HG02870 (cell line): ENCODE data around the gene PSMB5.

Experiments used
- ATAC-seq: cut with Tn5 transposase; IDR thresholded peaks from one replicate; pipeline ENCODE4 v1.9.1; 2021; ENCODE audit warnings: mild to moderate bottlenecking, moderate library complexity; ENCODE audit not compliant: unreplicated experiment

The PSMB5 gene

DNA sequence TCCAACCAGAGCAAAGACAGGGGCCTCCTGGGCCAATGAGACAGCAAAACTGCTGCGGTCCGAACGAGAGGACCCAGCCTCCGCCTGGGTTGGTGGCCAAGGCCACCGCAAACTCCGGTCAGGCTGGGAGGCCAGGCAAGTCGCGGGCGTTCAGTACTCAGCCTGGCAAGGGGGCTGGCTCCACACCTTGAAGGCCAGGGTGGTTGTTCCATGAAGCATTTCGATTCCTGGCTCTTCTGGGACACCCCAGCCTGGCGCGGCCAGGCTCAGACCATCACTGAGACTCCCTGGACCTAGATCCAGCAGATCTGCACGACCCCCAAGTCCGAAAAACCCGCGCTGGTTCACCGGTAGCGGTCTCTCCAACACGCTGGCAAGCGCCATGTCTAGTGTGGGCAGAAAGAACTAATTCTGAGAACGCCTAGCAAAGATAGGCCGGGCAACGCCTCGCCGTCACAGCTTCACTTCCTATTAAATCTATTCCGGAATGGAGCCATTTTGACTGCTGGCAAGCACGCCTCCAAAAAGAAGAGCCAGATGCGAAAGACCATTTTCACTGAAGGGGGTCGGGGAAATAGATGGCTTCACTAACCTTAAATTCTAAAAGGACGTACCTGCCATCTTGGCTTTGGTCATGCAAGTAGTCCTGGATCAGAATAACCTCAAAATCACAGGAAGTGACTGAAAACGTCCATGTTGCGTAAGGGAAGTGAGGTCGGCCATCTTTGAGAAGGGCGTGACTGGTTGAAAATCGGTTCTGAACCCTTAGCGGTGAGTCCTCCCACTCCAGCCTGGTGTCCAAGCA is at the start of gene PSMB5:
Gene PSMB5, minus strand, starts transcription at position 403 of the 805 bp plus-strand sequence. Its CDS starts 19 bp downstream, at position 384.
- ATAC-seq, result peak; percentile 95

GRCh38 chr14:23080474-23080873 is 45.8 kb upstream of the PSMB5 start:
- ATAC-seq, result no peak

GRCh38 chr14:23079716-23080115 is 45.0 kb upstream of the PSMB5 start:
- ATAC-seq, result no peak

GRCh38 chr14:23078692-23079116 is 44.0 kb upstream of the PSMB5 start:
- ATAC-seq, result no peak

- no peak for ATAC-seq
Measured at GRCh38 chr14:23077962-23078361, 43.3 kb upstream of the PSMB5 start.

DNA sequence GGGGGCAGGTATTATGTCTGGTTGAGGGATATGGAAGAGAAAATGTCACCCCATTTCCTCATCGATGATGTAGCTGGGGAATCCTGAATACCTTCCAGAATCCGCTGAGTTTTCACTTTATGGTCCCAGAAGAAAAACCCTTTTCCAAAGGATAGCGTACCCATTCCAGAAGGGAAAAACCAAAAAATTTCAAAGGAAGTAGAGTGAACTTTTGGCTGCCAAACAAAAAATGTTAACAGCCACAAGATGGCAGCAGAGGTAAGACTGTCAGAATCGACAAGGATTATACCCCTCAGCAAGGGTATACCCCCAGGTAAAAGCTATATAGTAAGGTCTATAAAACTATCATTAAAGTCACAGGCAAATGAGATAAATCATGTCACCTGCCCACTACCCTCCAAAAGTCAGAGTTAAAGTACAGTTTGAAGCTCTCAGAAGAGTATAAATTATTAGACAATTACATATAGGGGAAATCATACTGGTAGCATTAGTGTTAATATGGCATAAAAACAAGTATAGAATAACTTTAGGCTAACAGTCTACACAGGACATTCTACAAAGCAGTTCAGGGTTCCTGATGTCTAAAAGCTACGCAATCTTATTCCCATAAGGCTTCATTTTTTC is 42.2 kb upstream of the PSMB5 start:
- ATAC-seq, result no peak

GRCh38 chr14:23074906-23075305 is 40.2 kb upstream of the PSMB5 start:
- ATAC-seq, result no peak

GRCh38 chr14:23071921-23072539 is 37.3 kb upstream of the PSMB5 start:
- ATAC-seq, result no peak

DNA sequence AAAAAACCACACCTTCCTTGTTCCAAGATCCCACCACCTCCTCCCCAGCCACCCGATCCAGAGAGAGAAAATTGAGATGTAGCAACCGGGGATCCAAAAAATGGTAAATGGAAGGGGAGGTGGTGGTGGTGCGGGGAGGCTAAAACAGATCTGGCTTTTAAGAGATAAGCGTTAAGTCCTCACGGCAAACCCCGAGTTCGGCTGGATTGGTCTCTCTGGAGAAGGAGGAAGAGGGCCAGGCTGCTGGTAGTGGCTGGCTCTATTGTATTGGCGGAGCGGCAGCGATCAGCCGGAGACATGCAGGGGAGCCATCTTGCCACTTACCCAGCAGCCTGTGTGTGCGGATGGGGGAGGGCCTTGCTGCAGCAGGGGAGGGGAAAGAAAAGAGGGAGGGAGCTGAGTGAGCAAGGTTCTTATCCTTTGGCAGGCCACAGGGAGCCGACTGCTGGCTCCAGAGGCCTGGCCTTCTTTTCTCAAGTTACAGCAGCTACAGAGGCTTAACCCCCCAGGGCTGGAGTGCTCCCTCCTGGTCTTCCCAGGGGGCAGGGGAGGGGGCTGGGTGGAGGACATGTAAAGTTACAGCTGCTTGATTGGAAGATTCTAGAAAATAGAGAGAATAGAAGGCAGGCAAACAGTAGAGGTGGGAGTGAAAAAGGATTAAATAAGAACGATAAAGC is 36.7 kb upstream of the PSMB5 start:
- ATAC-seq, result peak; percentile 85

GRCh38 chr14:23070262-23071129 is 35.8 kb upstream of the PSMB5 start:
- ATAC-seq, result no peak

DNA sequence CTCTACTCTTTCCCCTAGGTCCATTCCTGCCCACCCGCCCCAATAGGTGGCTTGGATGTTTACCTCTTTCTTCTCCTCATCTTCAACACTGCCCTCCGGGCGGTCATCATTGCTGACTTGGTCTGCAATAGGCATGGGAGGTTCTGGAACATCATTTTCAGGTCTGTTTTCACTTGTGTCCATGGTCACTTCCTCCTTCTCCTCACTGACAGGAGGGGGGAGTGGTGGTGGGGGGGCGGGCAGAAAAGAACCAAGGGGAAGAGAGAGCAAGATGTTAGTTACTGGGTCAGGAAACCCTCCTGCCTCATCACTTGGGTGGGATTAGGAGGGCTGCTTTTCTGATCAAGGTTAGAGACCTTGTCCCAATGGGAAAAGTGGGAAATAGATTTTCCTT is 34.7 kb upstream of the PSMB5 start:
- no peak for ATAC-seq

DNA sequence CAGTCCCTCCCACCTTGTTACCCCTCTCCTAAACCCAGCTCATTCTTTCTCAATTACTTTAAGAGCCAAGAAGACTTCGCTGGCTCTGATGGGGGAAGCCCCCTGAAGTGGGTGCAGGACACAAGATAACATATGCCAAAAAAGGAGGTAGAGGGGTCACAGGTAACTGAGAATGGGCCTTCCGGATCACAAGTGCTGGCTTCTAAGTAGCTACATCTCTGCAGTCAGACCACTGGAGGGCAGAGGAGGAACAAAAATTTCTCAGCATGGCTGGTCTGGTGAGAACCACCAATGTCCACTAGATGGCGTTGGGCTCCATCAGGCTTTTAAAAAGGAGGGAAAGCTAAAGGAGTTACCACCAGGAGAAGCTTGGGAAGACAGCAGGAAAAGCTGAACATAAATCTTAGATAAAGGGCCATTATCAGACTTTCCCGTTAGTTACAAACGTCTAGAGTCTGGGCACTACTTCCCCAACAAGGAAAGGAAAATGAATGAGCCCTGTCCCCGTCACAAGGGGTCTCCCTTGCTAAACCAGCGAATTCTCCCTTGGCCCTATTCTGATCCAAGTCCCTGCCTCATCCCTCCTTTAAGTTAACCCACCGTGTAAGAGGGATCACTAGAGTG is 34.2 kb upstream of the PSMB5 start:
- ATAC-seq, result peak; percentile 47

- ATAC-seq, result no peak
Measured at GRCh38 chr14:23067847-23068788, 33.4 kb upstream of the PSMB5 start.

GRCh38 chr14:23066855-23067744 is 32.4 kb upstream of the PSMB5 start:
- ATAC-seq, result no peak

DNA sequence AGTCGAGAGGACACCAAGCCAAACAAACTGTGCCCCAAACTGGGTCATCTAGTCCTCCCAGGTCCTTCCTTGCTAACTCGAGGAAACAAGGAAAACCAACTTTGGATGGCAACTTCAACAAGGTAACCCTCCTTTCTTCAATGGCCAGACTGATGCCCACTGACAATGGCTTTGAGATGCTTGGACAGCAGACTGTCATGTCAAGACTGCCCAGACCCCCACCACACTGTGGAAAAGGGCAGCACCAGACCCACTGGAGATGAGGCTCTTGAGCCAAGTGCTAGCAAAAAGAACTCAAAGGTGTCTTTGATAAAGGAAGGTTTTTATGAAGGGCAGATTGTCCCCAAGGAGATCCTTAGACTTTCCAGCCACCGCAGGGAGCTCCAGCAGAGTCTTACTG is 31.7 kb upstream of the PSMB5 start:
- ATAC-seq, result no peak

GRCh38 chr14:23063601-23064000 is 28.9 kb upstream of the PSMB5 start:
- ATAC-seq, result no peak

DNA sequence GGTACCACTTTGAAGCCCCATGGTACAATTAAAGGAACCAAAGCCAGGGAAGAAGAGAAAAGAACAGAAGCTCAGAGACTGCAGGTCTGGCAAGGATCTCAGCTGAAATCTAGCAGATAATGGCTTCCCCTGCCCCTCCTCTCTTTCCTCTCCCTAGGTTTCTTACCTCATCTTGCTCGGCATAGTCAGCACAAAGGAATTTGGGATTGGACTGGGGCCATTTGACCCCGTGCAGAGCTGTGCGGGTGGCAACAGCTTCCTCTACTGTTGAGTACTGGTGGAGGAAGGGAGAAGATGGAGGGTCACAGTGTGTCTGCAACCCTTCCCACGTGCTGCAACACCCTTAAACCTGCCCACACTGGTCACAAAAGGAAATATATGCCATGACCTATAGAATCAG is 27.3 kb upstream of the PSMB5 start:
- ATAC-seq, result no peak
